ENCODE measurements around the gene SRP68. TPM values are rescaled to one million over a fixed set of nuclear protein-coding genes. Genes with fewer than 3 reads are reported as not detected.
A peak's percentile ranks its signal among the peaks of the same experiment; 100 is the strongest.

Gene SRP68
- total RNA-seq, 2 donors from 2014 or later, result 26.2 to 27.7 TPM

DNA sequence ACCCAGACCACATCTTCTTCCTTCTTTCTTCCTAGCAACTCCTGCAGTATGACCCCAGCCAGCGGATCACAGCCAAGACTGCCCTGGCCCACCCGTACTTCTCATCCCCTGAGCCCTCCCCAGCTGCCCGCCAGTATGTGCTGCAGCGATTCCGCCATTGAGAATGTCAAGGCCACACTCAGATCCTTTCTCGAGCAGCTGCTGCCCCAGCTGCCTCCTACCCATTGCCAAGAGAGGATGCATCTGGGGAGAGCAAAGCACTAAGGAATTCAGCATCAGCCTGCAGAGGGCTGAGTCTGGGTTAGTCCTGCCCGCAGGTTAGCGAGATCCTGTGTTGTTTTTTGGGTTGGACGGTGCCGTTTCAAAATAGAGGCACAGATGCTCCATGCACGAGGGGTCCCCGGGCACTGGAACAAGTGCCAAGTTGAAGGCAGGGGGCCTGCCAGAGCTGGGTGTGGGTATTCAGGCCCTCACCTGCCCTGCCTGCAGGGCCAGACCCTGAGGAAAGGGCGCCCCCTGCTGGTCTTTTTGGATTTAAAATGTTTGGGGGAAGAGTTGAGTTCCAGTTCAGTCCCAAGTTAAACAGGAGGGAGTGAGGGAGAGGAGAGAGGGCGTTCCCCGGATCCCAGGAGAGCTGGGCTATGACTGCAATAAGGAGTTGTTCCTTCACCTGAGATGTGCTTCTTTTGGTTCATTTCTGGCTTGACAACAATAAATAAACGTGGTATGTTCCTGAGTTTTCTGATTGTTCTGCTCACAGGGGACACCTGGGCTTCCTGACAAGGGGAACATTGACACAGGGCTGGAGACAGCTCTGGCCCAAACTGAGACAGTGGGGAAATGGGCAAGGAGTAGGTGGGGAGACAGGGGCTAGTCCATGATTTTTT is 66.8 kb downstream of the SRP68 start:
- DNase-seq (peak; percentile 79 to 89 (median 85)), ATAC-seq (peak; percentile 62)
- Histone ChIP-seq H3K4me1 (peaks cover 48% of the 10 kb centered on the region), H3K9me3 (no peaks in the 10 kb centered on the region), H3K27me3 (no peaks in the 10 kb centered on the region), H3K4me3 (no peak overlapping the region), H3K27ac (peak overlapping the region; percentile 13 to 85 (median 52)), H3K36me3 (replicated peaks in 1 of 2; ENCODE audit: insufficient read depth in 1 of 2, low read depth in 2 of 2) (no peaks in the 10 kb centered on the region)
- intact Hi-C loops (cut with DNase I), result loop anchor here (5.0 kb wide), 1 partner anchor 98 kb away; no protein-coding TSS in a partner anchor
- no peak for TF ChIP-seq POLR2A (IDR thresholded peaks at IDR 0.05)
- TF ChIP-seq, protein P1, sequence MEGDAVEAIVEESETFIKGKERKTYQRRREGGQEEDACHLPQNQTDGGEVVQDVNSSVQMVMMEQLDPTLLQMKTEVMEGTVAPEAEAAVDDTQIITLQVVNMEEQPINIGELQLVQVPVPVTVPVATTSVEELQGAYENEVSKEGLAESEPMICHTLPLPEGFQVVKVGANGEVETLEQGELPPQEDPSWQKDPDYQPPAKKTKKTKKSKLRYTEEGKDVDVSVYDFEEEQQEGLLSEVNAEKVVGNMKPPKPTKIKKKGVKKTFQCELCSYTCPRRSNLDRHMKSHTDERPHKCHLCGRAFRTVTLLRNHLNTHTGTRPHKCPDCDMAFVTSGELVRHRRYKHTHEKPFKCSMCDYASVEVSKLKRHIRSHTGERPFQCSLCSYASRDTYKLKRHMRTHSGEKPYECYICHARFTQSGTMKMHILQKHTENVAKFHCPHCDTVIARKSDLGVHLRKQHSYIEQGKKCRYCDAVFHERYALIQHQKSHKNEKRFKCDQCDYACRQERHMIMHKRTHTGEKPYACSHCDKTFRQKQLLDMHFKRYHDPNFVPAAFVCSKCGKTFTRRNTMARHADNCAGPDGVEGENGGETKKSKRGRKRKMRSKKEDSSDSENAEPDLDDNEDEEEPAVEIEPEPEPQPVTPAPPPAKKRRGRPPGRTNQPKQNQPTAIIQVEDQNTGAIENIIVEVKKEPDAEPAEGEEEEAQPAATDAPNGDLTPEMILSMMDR (IDR thresholded peaks at IDR 0.05), result peak; percentile 68 to 85 (median 80)
- 38 to 45% methylated on average over 12 to 16 of the region's 16 CpGs for WGBS, 2 donors

DNA sequence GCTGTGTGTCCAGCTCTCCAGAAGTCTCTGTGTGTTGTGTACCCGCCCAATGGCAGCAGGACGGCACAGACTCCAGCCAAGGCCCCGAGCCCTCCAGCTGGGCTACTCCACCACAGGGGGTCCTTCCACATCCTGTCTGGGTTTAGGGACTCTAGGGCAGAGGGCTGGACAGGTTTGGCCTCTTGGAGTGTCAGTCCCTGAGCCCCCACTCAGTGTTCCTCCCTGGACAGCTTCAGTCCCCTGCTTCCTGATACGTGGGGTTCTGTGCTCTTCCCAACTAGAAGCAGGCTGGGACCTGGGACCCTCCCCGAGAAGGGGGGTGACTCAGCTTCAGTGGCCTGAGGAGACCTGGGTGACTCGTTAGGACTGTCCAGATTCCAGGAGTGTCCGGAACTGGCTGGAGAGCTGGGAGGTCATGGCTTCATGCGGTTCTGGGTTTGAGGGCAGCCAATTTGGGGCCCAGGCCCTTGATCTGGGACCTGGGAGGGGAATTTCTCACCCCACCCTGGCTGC is 67.5 kb downstream of the SRP68 start:
- Histone ChIP-seq H3K27me3 (no peaks in the 10 kb centered on the region), H3K4me3 (no peak overlapping the region), H3K9me3 (no peaks in the 10 kb centered on the region), H3K4me1 (peaks cover 55% of the 10 kb centered on the region), H3K36me3 (replicated peaks in 1 of 2; ENCODE audit: insufficient read depth in 1 of 2, low read depth in 2 of 2) (no peaks in the 10 kb centered on the region), H3K27ac (peak overlapping the region; percentile 13 to 85 (median 52))
- TF ChIP-seq, protein P1 (IDR thresholded peaks at IDR 0.05), result no peak
- no peak for TF ChIP-seq POLR2A (IDR thresholded peaks at IDR 0.05)
- ATAC-seq (no peak), DNase-seq (no peak)
- 60 to 71% methylated on average over 1 to 8 of the region's 8 CpGs for WGBS, 2 donors
- intact Hi-C loops (cut with DNase I), result loop anchor here (5.0 kb wide), 1 partner anchor 98 kb away; no protein-coding TSS in a partner anchor

DNA sequence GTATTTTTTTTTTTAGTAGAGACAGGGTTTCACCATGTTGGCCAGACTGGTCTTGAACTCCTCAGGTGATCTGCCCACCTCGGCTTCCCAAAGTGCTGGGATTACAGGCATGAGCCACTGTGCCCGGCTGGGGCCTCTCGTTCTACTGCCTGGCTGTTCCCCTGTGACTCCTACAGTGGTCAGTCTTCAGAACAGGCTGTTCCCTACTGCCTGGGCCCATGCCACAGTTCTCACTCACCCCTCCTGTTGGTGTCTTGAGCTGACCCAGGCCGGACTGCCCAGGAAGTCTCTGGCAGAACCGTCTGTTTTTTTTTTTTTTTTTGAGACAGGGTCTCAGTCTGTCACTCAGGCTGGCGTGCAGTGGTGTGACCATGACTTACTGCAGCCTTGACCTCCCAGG is 68.4 kb downstream of the SRP68 start:
- Histone ChIP-seq H3K4me3 (no peak overlapping the region), H3K9me3 (no peaks in the 10 kb centered on the region), H3K4me1 (peaks cover 57% of the 10 kb centered on the region), H3K27me3 (no peaks in the 10 kb centered on the region), H3K36me3 (replicated peaks in 1 of 2; ENCODE audit: insufficient read depth in 1 of 2, low read depth in 2 of 2) (no peaks in the 10 kb centered on the region), H3K27ac (peak overlapping the region; percentile 78 to 86 (median 84))
- WGBS, 2 donors, result 71% methylated on average over 6 of the region's 6 CpGs
- intact Hi-C loops (cut with DNase I), result no loop called here
- DNase-seq (peak; percentile 41 to 77 (median 60)), ATAC-seq (peak; percentile 34)
- TF ChIP-seq, protein P1 (IDR thresholded peaks at IDR 0.05), result peak in 1 of 7 experiments; percentile 7
- TF ChIP-seq POLR2A (IDR thresholded peaks at IDR 0.05), result no peak

DNA sequence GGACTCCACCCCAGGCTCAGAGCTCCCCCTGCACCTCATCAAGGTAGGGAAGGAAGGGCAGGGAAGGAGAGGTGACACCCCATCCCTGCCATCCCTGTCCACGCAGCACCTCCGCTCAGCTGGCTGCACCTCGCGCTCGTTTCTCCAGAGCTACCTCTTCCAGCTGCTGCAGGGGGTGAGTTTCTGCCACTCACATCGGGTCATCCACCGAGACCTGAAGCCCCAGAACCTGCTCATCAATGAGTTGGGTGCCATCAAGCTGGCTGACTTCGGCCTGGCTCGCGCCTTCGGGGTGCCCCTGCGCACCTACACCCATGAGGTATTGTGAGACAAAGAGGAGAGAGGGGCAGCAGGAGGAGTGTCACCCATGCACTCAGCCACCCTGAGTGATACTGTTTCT is 70.2 kb downstream of the SRP68 start:
- 94 to 95% methylated on average over 8 to 11 of the region's 12 CpGs for WGBS, 2 donors
- H3K27me3 ChIP-seq, result no peaks in the 10 kb centered on the region
- no peak overlapping the region for H3K4me3 ChIP-seq
- no peak for TF ChIP-seq POLR2A (IDR thresholded peaks at IDR 0.05)
- TF ChIP-seq, protein P1 (IDR thresholded peaks at IDR 0.05), result no peak
- H3K36me3 ChIP-seq (replicated peaks in 1 of 2; ENCODE audit: insufficient read depth in 1 of 2, low read depth in 2 of 2), result no peaks in the 10 kb centered on the region
- peaks cover 57% of the 10 kb centered on the region for H3K4me1 ChIP-seq
- intact Hi-C loops (cut with DNase I), result no loop called here
- ATAC-seq (no peak), DNase-seq (no peak)
- H3K9me3 ChIP-seq, result no peaks in the 10 kb centered on the region
- peak overlapping the region; percentile 78 to 86 (median 84) for H3K27ac ChIP-seq

All from body of pancreas (tissue), 4 donors.